Neural cell (in vitro differentiated cells): ENCODE results near the gene ITPRID1. TPM values are rescaled to one million over a fixed set of nuclear protein-coding genes. Genes with fewer than 3 reads are reported as not detected.

Experiments
- H2AFZ ChIP-seq: fragments of 200-600, 300-800 bp; sonication (generic), shearing (Covaris generic); 2 replicates; pipeline ENCODE4 v1.6.0; 2014; ENCODE audit warnings: low read depth, mild to moderate bottlenecking, antibody characterized with exemption, low read length, moderate library complexity
- H3F3A ChIP-seq: fragments of 200-600 bp; shearing (Covaris generic); 2 replicates; pipeline ENCODE4 v1.6.1; 2016; ENCODE audit warnings: mild to moderate bottlenecking, moderate library complexity, mixed read lengths, antibody characterized with exemption, low read length; ENCODE audit not compliant: insufficient read depth, poor library complexity, severe bottlenecking
- H3K27ac ChIP-seq: fragments of 200-600, 300-800 bp; sonication (generic), shearing (Covaris generic); 2 replicates; pipeline ENCODE4 v1.5.1; 2014; ENCODE audit warnings: mild to moderate bottlenecking, low read length, moderate library complexity
- H3K27me3 ChIP-seq: fragments of 300-800, 200-600 bp; sonication (generic), shearing (Covaris generic); 2 replicates; pipeline ENCODE4 v1.6.0; 2014; ENCODE audit warnings: mild to moderate bottlenecking, low read depth, low read length, moderate library complexity; ENCODE audit not compliant: insufficient read depth
- H3K36me3 ChIP-seq: fragments of 300-800, 200-600 bp; sonication (generic), shearing (Covaris generic); 2 replicates; pipeline ENCODE4 v1.5.1; 2014; ENCODE audit warnings: mild to moderate bottlenecking, antibody characterized with exemption, low read length, moderate library complexity; ENCODE audit not compliant: insufficient read depth
- H3K4me2 ChIP-seq: fragments of 300-800, 200-600 bp; sonication (generic), shearing (Covaris generic); 2 replicates; pipeline ENCODE4 v1.6.0; 2014; ENCODE audit warnings: mild to moderate bottlenecking, low read length
- H3K4me3 ChIP-seq: fragments of 300-800, 200-600 bp; sonication (generic), shearing (Covaris generic); 2 replicates; pipeline ENCODE4 v1.5.1; 2014; ENCODE audit warnings: mild to moderate bottlenecking, low read length, moderate library complexity
- H3K79me2 ChIP-seq: fragments of 200-600 bp; shearing (Covaris generic); replicated peaks from 2 replicates; pipeline ENCODE4 v1.6.0; 2014; ENCODE audit warnings: mild to moderate bottlenecking, low read length, moderate library complexity; ENCODE audit not compliant: insufficient read depth
- H3K9ac ChIP-seq: fragments of 300-800, 200-600 bp; sonication (generic), shearing (Covaris generic); 2 replicates; pipeline ENCODE4 v1.6.1; 2016; ENCODE audit warnings: mild to moderate bottlenecking, low read length, mixed read lengths
- H3K9me2 ChIP-seq: fragments of 200-600 bp; shearing (Covaris generic); 2 replicates; pipeline ENCODE4 v1.6.1; 2016; ENCODE audit warnings: mild to moderate bottlenecking, low read length, mixed read lengths; ENCODE audit not compliant: insufficient read depth
- H3K9me3 ChIP-seq: fragments of 200-600, 300-800 bp; sonication (generic), shearing (Covaris generic); 2 replicates; pipeline ENCODE4 v1.6.1; 2016; ENCODE audit warnings: mild to moderate bottlenecking, mixed run types, low read length, moderate library complexity, mixed read lengths
- H4K20me1 ChIP-seq: fragments of 200-600 bp; shearing (Covaris generic); 2 replicates; pipeline ENCODE4 v1.6.1; 2016; ENCODE audit warnings: mild to moderate bottlenecking, mixed run types; ENCODE audit not compliant: insufficient read depth
- EP300 ChIP-seq: fragments of 450-650 bp; conservative IDR thresholded peaks from 2 replicates; pipeline ENCODE4 v1.6.1; 2014; ENCODE audit warnings: antibody characterized with exemption, mild to moderate bottlenecking, moderate library complexity; ENCODE audit not compliant: poor library complexity, severe bottlenecking
- EZH2 ChIP-seq: fragments of 200-600, 300-800 bp; shearing (Covaris generic), sonication (generic); IDR thresholded peaks from 2 replicates; pipeline ENCODE4 v1.6.1; 2014; ENCODE audit warnings: antibody characterized with exemption, low read length, borderline replicate concordance, mild to moderate bottlenecking; ENCODE audit not compliant: insufficient read depth, poor library complexity, severe bottlenecking
- MXI1 ChIP-seq: fragments of 450-650 bp; conservative IDR thresholded peaks from 2 replicates; pipeline ENCODE4 v1.6.1; 2014; ENCODE audit warnings: antibody characterized with exemption, mild to moderate bottlenecking; ENCODE audit not compliant: poor library complexity, severe bottlenecking
- POLR2AphosphoS5 ChIP-seq: IDR thresholded peaks from 2 replicates; pipeline ENCODE4 v1.6.1; 2012
- RAD21 ChIP-seq: fragments of 450-650 bp; conservative IDR thresholded peaks from 2 replicates; pipeline ENCODE4 v1.6.1; 2014; ENCODE audit warnings: antibody characterized with exemption, mild to moderate bottlenecking, moderate library complexity
- SMC3 ChIP-seq: fragments of 450-650 bp; conservative IDR thresholded peaks from 2 replicates; pipeline ENCODE4 v1.6.1; 2014; ENCODE audit warnings: antibody characterized with exemption, mild to moderate bottlenecking, moderate library complexity; ENCODE audit not compliant: poor library complexity
- TAF1 ChIP-seq: IDR thresholded peaks from 2 replicates; pipeline ENCODE4 v1.6.1; 2012; ENCODE audit warnings: low read depth
- polyA plus RNA-seq: library from polyadenylated mRNA; depleted of rRNA; stranded (reverse); fragments of >200 nt; gene quantifications from 2 replicates; pipeline ENCODE4 v1.2.3, GENCODE V29; 2014
- TF ChIP-seq, protein P1 (sequence below): fragments of 450-650 bp; IDR thresholded peaks from 2 replicates; pipeline ENCODE4 v1.5.1; 2014; ENCODE audit warnings: antibody characterized with exemption, mild to moderate bottlenecking, moderate library complexity; ENCODE audit not compliant: poor library complexity, severe bottlenecking
- TF ChIP-seq, protein P2 (sequence below): IDR thresholded peaks from 2 replicates; pipeline ENCODE4 v1.6.1; 2012; ENCODE audit warnings: borderline replicate concordance

Gene ITPRID1
- polyA plus RNA-seq, 1 donor from 2014 or later, result not detected

DNA sequence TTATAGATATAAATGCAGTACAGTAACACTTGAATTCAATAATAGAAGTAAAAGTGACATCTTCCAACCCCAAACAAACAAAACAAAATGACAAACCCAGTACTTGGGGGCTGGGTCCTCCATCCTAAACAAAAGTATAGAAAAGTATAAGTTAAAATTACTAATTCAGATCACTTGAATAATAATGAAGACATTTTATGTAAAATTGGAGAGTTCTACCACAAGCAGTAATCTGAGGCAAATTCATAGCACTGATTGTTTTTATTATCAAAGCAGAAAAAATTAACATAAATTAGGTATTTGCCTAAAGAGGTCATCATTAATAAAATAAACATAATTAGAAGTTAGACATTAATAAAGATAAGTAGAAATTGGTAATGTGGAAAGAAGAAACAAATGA lies 81.5 kb downstream of the ITPRID1 start:
- no peaks in the 10 kb centered on the region for H3K36me3 ChIP-seq

DNA sequence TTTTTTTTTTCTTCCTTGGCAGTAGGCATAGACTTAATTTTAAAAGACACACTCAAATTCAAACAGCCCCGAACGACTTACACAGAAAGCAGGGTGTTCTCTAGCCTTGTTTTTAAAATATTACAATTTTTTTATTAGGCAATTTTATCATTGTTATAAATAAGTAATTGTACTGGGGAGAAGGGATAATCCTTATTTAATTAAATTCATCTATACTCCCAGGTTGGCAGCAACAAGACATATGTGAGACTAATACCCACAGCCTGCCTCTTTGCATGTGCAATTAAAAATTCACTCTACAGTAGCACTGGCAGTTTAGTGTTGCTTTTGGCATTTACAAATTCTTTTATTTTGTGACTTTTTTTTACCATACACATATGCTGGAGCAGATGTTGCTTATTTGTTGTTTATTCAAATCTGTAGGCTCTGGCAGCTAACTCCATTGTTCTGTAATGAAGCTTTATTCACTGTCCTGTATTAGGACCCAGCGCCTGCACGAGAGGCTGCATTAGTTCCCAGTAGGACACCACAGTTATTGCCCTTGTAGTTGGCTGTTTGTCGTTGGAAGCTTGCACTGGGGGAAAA lies 88.2 kb downstream of the ITPRID1 start:
- H4K20me1 ChIP-seq, result no peaks in the 10 kb centered on the region
- no peak overlapping the region for H3K27ac ChIP-seq
- H3K9me2 ChIP-seq, result no peaks in the 10 kb centered on the region

More for the DNA sequence above, 81.5 kb downstream of the ITPRID1 start:
- Histone ChIP-seq H3K79me2 (no peaks in the 10 kb centered on the region), H3K9ac (no peak overlapping the region), H4K20me1 (no peaks in the 10 kb centered on the region), H3K27ac (no peak overlapping the region), H3F3A (no peaks in the 10 kb centered on the region), H3K4me3 (no peak overlapping the region), H3K9me2 (no peaks in the 10 kb centered on the region), H3K9me3 (peaks cover 5% of the 10 kb centered on the region), H2AFZ (no peak overlapping the region), H3K27me3 (no peaks in the 10 kb centered on the region), H3K4me2 (no peak overlapping the region)
- no peak for TF ChIP-seq TAF1
- TF ChIP-seq, protein P1, sequence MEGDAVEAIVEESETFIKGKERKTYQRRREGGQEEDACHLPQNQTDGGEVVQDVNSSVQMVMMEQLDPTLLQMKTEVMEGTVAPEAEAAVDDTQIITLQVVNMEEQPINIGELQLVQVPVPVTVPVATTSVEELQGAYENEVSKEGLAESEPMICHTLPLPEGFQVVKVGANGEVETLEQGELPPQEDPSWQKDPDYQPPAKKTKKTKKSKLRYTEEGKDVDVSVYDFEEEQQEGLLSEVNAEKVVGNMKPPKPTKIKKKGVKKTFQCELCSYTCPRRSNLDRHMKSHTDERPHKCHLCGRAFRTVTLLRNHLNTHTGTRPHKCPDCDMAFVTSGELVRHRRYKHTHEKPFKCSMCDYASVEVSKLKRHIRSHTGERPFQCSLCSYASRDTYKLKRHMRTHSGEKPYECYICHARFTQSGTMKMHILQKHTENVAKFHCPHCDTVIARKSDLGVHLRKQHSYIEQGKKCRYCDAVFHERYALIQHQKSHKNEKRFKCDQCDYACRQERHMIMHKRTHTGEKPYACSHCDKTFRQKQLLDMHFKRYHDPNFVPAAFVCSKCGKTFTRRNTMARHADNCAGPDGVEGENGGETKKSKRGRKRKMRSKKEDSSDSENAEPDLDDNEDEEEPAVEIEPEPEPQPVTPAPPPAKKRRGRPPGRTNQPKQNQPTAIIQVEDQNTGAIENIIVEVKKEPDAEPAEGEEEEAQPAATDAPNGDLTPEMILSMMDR, result no peak
- TF ChIP-seq, protein P2, sequence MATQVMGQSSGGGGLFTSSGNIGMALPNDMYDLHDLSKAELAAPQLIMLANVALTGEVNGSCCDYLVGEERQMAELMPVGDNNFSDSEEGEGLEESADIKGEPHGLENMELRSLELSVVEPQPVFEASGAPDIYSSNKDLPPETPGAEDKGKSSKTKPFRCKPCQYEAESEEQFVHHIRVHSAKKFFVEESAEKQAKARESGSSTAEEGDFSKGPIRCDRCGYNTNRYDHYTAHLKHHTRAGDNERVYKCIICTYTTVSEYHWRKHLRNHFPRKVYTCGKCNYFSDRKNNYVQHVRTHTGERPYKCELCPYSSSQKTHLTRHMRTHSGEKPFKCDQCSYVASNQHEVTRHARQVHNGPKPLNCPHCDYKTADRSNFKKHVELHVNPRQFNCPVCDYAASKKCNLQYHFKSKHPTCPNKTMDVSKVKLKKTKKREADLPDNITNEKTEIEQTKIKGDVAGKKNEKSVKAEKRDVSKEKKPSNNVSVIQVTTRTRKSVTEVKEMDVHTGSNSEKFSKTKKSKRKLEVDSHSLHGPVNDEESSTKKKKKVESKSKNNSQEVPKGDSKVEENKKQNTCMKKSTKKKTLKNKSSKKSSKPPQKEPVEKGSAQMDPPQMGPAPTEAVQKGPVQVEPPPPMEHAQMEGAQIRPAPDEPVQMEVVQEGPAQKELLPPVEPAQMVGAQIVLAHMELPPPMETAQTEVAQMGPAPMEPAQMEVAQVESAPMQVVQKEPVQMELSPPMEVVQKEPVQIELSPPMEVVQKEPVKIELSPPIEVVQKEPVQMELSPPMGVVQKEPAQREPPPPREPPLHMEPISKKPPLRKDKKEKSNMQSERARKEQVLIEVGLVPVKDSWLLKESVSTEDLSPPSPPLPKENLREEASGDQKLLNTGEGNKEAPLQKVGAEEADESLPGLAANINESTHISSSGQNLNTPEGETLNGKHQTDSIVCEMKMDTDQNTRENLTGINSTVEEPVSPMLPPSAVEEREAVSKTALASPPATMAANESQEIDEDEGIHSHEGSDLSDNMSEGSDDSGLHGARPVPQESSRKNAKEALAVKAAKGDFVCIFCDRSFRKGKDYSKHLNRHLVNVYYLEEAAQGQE, result no peak
- no peak for TF ChIP-seq SMC3
- no peak for TF ChIP-seq MXI1
- TF ChIP-seq EZH2, result no peak
- TF ChIP-seq EP300, result no peak
- TF ChIP-seq POLR2AphosphoS5, result no peak
- TF ChIP-seq RAD21, result no peak

More for the DNA sequence above, 88.2 kb downstream of the ITPRID1 start:
- Histone ChIP-seq H2AFZ (no peak overlapping the region), H3K4me2 (no peak overlapping the region), H3K9me3 (no peaks in the 10 kb centered on the region), H3K36me3 (no peaks in the 10 kb centered on the region), H3K79me2 (no peaks in the 10 kb centered on the region), H3K9ac (no peak overlapping the region), H3K4me3 (no peak overlapping the region), H3K27me3 (no peaks in the 10 kb centered on the region), H3F3A (no peaks in the 10 kb centered on the region)
- no peak for TF ChIP-seq RAD21
- no peak for TF ChIP-seq POLR2AphosphoS5
- no peak for TF ChIP-seq EZH2
- TF ChIP-seq, protein P2, result no peak
- TF ChIP-seq EP300, result no peak
- TF ChIP-seq SMC3, result no peak
- no peak for TF ChIP-seq TAF1
- TF ChIP-seq, protein P1, result no peak
- TF ChIP-seq MXI1, result no peak
